ENCODE data around the gene CYB5RL.
"Not testable (repeated sequence)": the region's sequence is repeated elsewhere in the genome, so short reads cannot be mapped to it uniquely, and the experiment has no call there.

The CYB5RL gene

DNA sequence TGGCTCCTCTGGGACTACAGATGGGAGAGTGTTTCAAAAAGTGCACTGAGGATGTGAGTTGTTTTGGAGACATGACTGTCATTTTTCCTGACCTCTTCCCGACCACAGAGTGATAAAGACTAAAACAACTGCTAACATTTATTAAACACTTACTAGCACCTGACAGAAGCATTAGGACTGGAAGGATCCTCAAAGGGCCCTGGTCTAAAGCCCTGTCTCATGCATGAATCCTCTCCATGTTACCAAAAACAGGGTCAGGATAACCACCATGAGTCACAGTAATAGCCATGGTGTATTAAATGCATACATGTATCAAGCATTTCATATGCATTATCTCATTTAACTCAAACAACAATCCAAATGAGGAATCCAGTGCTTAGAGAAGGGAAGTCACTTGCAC is 11.5 kb downstream of the CYB5RL start:
- no peak for DNase-seq (ENCODE audit: low read depth in 2 of 2)

DNA sequence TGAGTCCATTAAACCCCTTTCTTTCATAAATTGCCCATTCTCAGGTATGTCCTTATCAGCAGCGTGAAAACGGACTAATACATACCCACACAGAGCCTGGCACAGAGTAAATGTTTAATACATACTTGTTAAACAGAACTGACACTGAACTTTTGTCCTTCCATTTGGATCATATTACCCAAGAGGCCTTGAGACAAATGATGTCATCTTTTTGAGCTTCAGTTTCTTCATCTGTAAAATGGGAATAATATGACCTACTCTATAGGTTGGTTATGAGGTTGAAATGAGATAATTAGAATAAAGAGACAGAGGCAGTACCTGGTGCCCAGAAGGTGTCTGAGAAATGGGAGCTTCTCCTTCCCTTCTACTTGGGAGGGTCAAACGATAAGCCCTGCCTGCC is 13.8 kb downstream of the CYB5RL start:
- no peak for DNase-seq (ENCODE audit: low read depth in 2 of 2)

DNA sequence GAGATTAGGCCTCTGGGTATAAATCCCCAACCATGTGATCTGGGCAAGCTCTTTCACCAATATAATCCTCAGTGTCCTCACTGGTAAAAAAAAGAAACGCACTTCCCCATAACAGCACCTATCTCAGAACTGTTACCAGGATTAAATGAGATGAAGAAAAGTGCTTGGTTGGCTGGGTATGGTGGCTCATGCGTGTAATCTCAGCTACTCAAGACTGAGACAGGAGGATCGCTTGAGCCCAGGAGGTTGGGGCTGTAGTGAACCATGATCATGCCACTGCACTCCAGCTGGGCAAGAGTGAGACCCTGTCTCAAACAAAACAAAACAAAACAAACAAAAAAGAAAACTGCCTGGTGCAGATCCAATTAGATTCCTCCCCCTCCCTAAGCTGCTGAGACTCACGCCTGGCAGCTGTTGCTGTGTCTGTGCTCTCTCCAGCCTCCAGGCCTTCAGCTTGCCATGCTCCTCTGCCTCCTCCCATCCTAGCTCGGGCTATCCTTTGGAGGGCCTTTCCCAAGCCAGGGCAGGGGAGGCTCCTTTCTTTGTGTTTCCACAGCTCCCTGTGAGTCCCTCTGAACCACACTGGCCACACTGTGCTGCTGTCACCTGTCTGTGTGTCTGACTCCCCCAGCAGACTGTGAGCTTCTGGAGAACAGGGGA is 19.0 kb downstream of the CYB5RL start:
- DNase-seq (ENCODE audit: low read depth in 2 of 2): no peak

DNA sequence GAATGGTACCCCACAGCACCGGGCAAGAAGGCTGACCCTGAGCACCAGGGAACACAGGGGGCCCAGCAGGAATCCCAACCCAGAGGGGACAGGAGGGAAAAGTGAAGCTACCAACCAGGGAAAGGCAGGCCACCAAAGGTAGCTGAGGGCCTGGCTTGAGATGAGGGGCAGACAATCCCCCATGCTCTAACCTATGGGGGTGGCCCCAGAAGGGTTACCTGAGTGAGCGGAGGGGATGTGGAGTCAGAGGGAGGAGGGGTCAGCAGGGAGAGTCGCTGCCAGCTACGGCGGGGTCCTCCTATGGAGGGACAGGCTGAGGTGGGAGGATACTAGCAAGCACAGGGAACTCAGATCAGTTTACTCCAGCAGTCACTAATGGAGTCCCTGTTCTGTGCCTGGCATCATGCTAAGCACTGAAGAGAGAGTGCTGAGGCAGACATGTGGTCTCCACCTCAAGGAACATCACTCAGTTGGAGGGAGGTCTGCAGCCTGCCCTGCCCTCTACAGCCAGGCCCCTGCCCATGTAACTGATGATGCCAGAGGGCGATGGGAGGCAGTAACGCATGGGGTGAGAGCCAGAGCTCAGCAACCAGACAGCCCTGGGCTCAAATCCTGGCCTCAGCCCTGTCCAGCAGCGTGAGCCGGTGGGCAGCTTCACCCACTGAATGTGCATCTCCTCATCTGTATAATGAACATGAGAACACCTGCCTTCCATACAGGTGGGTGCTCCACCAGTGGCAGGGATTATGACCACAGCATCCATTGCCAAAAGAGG is 21.3 kb downstream of the CYB5RL start:
- no peak for DNase-seq (ENCODE audit: low read depth in 2 of 2)

DNA sequence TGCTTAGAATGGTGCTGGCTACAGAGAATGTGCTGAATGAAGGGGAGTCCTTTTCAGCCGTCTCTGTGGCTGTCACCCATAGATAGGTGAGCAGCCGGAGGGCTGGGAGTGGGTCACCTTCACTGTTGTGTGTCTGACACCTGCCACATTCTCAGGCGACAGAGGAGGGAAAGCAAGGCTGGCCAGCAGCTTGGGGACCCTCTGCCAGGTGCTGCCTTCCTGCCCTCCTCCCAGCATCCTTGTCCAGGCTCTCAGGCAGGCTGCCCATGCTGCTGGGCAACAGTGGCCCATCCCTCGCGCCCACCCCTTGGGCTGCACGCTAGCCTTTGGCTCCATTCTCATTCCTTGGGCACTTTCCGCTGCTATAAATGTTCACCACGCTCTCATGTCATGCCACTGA is 22.1 kb downstream of the CYB5RL start:
- DNase-seq (ENCODE audit: low read depth in 2 of 2): no peak

DNA sequence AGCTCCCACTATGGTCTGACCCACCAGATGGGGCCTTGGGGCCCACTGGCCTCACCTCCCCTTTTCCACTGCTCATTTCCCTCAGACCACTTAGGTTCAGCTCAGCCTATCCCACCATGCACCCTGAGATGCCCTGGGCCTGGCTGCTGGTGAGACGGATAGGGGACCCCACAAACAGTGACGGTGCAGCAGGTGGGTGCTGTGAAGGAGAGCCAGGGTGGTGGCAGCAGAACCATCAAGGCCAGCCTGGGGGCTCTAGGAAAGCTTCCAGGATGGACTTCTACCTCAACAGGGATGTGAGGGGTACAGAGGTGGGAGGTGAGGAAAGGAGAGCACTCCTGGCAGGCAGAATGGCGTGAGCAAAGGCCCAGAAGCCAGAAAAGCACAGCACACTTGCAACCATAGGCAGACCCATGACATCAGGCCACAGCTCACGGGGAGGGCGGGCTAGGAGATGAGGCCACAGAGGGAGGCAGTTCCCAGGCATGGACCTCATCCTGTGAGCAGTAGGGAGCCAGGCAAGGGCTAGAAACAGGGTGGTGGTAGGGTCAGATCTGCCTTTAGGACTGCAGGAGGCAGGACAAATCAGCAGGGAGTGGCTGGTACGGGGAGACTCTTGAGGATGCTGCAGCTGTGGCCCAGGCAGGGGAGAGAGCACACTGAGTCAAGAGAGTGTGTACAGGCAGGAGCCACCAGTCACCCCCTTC is 23.1 kb downstream of the CYB5RL start:
- no peak for DNase-seq (ENCODE audit: low read depth in 2 of 2)

DNA sequence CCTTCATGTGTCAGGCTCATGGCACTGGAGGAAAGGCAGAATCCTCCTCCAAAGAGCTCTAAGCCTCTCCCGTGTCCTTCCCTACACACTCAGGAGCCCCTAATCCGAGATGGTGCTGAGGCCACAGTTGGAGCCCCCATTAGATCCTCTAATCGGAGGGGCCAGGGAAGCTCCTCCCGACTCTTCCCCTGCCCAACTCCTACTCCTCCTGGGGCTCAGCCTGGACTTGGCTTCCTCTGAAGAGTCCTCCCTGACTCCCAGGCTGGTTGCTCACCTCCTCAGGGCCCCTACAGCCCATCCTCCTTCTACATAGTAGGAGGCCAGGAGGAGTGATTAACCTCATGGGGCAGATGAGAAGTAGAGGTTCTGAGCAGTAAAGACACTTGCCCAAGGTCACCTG is 25.7 kb downstream of the CYB5RL start:
- no peak for DNase-seq (ENCODE audit: low read depth in 2 of 2)

DNA sequence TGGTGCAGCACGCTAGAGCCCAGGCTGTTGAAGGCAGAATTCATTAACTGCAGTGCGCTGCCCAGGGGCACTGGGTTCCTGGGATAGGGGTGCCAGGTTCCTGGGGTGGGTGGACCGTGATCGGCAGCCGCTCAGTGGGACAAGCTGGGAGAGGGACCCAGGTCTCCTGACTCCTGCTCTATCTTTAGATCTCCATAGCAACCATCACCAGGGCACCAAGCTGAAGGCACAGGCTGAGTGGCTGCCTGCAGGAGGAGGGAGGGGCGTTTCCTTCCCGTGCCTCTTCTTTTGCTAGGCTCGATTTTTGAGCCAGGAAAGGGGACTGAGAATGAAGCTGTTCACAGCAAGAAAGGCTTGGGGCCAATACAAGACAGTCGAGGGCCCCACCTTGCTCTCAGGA is 26.1 kb downstream of the CYB5RL start:
- DNase-seq (ENCODE audit: low read depth in 2 of 2): no peak

DNA sequence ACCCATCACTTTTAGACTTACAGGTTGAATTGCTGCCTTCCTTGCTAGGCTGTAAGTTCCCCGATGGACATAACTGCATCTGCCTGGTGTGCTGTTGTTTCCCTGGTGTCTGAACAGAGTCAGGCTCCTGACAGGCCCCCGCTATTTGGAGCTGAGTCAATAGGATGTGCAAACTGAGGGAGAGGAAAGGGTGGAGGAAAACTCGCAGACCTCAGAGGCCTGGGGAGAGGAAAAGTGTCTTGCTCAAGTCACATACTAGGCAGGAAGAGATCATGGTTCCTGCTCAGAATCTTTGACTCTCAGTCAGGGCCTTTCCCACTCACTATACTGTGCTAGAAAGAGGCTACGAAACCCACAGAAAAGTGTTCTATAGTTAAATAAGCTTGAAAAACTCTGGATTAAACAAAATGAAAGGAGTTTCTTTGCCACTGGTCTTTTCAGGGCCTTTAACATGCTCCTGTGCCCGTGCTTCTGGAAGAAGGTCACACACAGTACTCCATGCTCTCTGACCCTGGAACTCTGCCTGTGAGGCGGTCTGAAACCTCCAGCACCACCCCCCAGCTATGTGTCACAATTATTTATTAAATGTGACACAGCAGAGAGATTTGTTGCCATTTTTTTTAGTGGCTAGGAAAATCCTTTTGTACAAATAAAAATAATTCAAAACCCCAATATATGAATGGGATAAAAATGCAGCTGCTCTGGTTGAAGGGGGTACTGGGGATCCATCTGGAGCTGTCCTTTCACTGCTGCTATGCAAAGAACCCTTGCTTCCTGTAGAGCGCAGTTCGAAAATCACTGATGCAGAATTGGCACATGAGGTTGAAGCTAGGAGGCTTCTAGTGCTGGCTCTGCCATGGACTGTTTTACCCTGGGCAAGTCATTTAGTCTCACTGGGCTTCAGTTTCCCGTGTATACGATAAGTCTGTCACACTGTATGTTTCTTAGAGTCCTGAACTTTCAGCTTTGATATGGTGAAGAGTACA is 26.9 kb downstream of the CYB5RL start:
- no peak for DNase-seq (ENCODE audit: low read depth in 2 of 2)

DNA sequence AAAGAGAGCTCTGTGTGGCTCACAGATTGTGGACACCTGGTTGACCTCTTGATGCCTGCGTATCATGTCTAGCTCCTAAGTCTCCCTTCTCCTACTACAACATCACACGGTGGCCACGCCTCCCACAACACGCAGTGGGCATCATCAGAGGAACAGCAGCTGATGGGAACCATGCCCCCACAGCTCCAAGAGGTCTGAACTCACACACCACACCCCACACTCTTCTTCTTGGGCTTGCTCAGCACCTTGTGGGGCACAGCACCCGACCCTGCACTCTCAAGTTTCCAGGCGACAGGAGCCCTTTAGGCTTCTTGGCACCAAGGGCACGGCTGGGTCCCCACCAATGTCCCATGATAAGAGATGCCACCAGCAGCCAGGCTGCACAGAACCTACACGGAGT is 28.2 kb downstream of the CYB5RL start:
- no peak for DNase-seq (ENCODE audit: low read depth in 2 of 2)

DNA sequence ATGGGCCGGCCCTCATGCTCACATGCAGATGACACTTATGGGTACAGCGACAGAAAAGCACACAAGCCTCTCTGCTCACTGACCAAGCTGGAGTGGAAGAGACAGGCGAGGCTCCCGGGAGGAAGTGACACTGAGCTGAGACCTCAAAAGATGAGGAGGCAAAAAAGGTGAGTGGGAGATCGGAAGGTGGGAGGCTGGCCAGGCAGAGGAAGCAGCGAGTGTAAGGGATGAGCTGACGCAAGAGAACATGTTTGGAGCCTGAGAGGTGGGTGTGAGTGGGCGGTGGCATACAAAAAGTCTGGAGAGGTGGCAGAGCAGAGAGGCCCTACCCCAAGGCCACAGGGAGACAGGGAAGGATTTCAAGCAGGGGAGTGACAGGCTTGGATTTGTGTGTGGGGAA is 28.8 kb downstream of the CYB5RL start:
- DNase-seq (ENCODE audit: low read depth in 2 of 2): no peak

DNA sequence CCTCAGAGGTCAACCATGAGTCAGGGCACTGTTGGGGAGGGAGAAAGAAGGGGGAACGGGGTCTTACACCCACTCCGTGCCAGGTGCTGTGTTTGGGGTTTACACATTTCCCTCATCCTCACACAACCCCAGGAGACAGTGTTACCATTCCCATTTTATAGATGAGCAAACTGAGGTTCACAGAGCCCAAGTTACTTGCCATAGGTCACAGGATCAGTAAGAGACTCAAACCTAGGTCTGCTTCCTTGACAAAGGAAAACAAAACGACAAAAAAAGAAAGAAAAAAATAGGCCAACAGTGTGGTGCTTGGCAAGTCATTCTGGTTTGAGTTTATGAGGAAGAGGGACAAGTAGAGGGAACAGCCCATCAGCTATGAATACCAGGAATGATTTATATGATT is 30.8 kb downstream of the CYB5RL start:
- DNase-seq (ENCODE audit: low read depth in 2 of 2): no peak

DNA sequence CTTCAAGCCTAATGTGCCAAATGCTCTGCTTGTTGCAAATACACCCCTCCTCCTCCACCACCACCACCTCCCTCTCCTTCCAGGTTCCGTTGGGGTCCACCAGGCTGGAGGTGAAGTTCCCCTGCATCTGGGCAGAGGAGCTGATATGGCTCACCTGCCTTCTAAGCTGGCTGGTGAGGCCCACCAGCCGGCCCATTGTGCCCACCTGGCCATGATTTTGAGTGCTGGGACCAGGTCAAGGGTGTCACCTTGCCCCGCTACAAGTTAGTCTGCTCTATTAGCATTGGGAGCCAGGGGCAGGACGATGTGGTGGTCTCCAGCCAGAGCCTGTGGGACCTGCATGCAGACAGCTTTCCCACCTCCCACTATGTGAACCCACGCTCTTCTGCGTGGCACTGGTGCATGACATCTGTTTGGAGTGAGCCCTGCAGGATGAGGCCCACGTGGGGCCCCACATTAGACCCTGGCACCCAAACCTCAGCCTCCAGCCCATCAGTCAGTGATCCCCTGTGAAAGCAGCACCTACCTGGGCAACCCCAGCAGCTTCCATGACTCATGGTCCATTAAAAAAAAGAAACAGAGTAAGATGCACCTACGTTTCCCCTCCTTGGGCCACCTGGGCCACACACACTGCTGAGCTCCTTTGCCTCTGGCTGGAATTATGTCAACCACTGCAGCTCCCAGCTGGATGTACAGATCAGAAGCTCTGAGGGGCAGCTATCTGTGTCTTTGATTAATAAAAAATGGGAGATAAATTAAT is 31.4 kb downstream of the CYB5RL start:
- DNase-seq (ENCODE audit: low read depth in 2 of 2): no peak

DNA sequence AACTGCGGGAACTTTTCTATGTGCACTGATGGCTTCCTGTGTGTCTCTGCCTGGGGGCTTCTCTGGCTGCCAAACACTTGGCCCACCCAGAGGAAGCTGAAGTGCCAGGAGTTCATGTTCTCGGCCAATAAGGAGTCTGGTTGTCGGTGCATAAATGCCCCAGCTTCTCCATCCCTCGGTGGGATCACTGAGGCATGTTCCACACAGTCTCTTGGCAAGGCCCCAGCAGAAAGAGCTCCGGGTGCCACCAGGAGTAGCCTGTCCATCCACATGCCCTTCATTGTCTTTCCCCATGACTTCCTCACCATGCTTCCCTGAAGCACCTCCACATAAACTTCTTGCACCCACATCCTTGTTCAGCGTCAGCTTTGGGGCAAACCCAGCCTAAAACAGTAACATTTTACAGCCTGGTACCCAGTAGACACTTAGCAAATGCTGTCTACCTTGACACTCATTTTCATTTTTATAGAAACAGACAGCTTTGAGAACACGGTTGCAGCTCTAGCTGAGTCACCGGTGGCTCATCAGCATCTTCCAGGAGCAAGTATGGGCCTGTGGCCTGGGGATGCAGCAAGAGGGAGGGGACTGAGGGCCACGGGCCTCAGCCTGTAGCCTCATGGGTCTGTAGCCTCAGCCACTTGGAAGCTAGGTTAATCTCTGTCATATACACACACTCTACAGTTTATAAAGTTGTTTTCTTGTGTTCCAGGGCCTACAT is 32.2 kb downstream of the CYB5RL start:
- DNase-seq (ENCODE audit: low read depth in 2 of 2): no peak

DNA sequence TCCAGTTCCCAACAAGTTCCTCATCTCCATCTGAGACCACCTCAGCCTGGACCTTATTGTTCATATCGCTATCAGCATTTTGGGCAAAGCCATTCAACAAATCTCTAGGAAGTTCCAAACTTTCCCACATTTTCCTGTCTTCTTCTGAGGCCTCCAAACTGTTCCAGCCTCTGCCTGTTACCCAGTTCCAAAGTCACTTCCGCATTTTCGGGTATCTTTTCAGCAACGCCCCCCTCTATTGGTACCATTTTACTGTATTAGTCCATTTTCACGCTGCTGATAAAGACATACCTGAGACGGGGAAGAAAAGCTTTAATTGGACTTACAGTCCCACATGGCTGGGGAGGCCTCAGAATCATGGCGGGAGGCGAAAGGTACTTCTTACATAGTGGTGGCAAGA is 33.5 kb downstream of the CYB5RL start:
- DNase-seq (ENCODE audit: low read depth in 2 of 2): not testable (repeated sequence)

DNA sequence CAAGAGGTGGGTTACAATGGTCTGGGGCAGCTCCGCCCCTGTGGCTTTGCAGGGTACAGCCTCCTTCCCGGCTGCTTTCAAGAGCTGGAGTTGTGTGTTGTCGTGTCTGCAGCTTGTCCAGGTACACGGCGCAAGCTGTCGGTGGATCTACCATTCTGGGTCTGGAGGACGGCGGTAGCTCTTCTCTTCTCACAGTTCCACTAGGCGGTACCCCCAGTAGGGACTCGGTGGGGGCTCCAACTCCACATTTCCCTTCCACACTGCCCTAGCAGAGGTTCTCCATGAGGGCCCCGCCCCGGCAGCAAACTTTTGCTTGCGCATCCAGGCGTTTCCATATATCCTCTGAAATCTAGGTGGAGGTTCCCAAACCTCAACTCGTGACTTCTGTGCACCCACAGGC is 34.7 kb downstream of the CYB5RL start:
- DNase-seq (ENCODE audit: low read depth in 2 of 2): no peak

DNA sequence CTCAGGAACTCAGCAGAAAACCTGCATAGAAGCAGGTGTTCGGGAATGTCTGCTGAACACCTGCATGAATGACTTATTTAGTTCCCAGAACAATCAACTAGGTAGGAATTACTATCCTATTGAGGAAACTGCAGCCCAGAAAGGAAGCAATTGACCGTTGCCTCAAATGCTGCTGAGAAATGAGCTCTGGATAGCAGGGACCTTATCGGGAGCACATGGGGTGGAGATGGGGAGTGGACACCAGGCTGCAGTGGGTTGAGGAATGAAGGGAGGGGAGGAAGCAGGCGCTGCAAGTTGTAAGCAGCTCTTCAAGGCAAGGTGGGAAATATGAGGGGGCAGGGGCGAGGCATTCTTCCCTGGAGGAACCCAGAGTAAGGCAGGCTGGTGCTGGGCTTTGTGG is 36.3 kb downstream of the CYB5RL start:
- no peak for DNase-seq (ENCODE audit: low read depth in 2 of 2)

DNA sequence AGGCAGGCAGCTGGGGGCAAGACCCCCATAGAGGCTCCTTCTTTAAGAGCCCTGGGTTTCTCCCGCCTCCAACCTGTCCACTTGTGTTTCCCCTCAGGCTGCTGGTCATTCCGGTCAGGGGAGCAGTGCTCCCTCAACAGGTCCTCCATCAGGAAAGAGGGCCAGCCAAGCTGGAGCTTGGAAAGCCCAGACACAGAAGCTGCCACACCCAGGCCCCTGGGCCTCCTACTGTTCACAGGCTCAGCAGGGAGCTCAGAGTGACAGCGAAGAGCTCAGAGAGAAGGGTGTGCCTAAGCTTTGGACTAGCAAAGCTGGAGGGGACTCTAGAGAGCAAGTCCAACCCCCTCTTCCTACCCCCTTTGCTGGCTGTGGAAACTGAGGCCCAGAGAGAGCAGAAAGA is 36.8 kb downstream of the CYB5RL start:
- no peak for DNase-seq (ENCODE audit: low read depth in 2 of 2)

DNA sequence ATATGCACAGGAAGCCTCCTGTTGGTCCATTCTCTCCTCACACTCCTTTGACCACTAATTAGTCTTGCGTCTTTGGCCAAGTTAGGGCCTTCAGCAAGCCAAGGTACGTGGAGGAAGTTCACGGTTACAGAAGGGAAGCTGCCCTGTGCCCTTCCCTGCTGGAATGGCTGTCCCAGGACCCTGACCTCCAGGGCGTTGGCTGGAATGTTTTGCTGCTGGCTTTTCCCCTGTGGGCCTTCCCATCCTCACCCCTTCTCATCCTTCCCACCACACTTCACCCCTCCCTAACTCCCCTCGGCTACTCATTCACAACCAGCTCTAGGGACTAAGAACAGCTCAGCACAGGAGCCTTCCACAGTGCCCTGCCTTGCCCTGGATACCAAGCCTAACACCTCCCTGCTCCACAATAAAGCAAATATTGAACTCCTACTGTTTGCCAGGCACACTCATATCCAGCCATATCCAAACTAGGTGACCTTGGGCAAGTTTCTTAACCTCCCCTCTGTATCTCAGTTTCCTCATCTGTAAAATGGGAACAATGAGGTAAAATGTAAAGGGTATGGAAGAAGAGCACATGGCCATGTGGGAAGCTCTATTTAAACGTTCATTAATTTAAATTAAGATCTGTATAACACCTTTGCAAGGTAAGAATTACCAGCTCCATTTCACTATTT is 38.2 kb downstream of the CYB5RL start:
- no peak for DNase-seq (ENCODE audit: low read depth in 2 of 2)

DNA sequence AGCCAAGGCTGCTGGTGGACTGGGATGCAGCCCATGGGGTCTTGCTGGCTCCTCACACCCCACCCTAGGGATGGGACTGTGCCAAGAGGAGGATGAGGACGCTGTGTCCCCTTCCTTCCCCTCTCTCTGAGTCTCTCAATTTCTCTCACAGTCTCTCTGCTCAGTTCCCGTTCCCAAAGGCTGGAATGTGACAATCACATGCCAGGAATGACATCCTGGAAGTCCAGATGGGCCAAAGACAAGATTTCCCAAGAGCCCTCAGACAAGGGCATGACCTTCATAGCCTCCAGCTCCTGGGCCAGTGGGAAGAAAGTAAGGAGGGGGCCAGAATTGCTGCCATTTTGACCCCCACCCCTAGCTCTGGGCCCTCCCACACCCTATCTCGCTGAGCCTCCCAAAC is 39.5 kb downstream of the CYB5RL start:
- DNase-seq (ENCODE audit: low read depth in 2 of 2): no peak
